Peyer's patch (tissue), 4 donors: ENCODE results near the gene MAML3.

Source experiments
- CTCF ChIP-seq, 6 experiments: fragments of 450-650 bp in 4 of 6; fragments of 200-600 bp in 2 of 6; sonication (generic) in 1 of 6; IDR thresholded peaks; one replicate each; pipeline ENCODE4 v1.5.1; 2017 to 2019; ENCODE audit warnings: antibody characterized with exemption in 6 of 6, mild to moderate bottlenecking in 3 of 6, moderate library complexity in 1 of 6
- POLR2A ChIP-seq, 2 donors: fragments of 450-650 bp; IDR thresholded peaks; one replicate each; pipeline ENCODE4 v1.5.1; 2017; ENCODE audit warnings: antibody characterized with exemption in 2 of 2, mild to moderate bottlenecking in 2 of 2, moderate library complexity in 2 of 2

GRCh38 chr4:139746431-139747171 is 407.4 kb downstream of the MAML3 start:
- TF ChIP-seq POLR2A (IDR thresholded peaks at IDR 0.05) (no peak), CTCF (IDR thresholded peaks at IDR 0.05) (no peak)
